ENCODE data around the gene OPHN1.
"Not testable (repeated sequence)": the region's sequence is repeated elsewhere in the genome, so short reads cannot be mapped to it uniquely, and the experiment has no call there.

The OPHN1 gene

DNA sequence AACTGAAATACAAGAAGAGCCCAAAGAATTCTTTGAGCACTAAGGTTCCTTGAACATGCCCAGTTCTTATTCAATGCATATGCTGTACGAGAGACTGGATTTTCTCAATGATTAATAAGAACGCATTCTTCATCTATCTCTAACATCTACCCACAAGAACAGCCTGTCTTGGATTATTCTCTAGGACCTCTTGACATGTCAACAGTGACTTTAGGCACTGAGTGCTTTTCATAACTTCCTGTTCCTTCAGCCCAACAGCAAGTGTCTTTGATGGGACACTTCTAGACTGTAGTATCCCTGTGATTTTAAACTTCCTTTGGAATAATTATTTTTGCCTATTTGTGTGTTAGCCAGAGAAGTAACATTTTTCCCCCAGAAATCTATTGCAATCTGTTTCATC lies 69.3 kb downstream of the OPHN1 start:
- no peak for DNase-seq (ENCODE audit: low read depth in 4 of 4, low spot score in 1 of 4)

DNA sequence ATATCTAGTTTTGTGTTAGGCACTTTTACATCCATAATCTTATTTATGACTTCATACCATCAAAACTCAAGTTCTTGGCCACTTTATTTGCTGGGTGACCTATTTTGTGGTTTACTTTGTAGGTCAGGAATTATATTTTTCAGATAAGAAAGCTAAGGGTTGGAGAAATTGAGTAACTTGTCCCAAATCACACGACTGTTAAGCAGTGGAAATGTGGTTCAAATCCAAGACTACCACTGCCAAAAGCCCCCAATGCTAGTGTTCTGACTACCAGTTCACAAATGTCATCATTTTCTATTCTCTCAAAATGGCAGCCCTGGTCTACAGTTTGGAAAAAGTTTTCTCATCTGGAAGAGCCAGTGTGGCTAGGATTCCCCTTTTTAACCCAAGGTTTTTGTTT lies 74.6 kb downstream of the OPHN1 start:
- DNase-seq (ENCODE audit: low read depth in 4 of 4, low spot score in 1 of 4), result no peak

DNA sequence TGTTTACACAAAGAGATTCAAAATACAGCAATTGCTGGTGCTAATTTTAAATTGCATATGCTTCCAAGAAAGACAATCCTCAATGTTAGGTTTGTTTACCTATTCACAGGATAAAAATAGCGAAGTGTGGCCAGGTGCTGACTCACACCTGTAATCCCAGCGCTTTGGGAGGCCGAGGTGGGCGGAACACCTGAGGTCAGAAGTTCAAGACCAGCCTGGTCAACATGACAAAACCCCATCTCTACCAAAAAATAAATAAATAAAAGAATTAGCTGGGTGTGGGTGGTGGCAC lies 77.7 kb downstream of the OPHN1 start:
- no peak for DNase-seq (ENCODE audit: low read depth in 4 of 4, low spot score in 1 of 4)

GRCh38 chrX:68354879-68355628 lies 78.2 kb downstream of the OPHN1 start:
- DNase-seq (ENCODE audit: low read depth in 4 of 4, low spot score in 1 of 4), result no peak

DNA sequence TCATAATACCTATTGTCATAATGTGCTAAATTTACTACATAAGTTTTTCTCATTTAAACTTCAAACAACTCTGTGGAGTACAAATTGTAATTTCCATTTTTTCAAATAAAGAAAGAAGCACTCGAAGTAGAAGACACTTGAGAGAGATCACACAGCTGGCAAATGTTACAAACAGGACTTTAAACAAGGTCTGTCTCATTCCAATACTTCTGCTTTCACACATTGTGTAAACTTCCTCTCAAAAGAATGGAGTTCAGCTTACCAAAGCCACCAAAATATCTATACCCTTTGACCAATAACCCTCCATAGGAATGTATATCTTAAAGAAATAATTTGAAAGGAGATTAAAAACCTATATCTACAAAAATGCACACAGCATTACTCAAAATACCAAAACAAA lies 88.3 kb downstream of the OPHN1 start:
- no peak for DNase-seq (ENCODE audit: low read depth in 4 of 4, low spot score in 1 of 4)

DNA sequence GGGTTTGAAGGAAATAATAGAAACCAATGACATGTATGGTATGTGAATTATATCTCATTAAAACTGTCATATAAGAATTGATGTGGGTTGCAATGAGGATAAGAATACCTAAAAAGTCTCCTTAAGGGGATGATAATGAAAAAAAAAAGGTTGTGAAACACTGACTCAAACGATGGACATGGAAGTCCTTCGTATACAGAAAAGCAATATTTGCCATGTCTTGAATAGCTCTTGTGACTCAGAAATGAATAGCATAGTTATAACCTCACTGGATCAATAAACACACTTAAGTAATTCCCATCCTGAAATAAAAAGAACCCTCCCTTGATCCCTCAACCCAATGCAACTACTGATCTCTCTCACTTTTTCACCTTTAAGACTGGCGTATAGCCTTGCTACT lies 89.7 kb downstream of the OPHN1 start:
- no peak for DNase-seq (ENCODE audit: low read depth in 4 of 4, low spot score in 1 of 4)

- DNase-seq (ENCODE audit: low read depth in 4 of 4, low spot score in 1 of 4), result no peak
These were observed 101.0 kb downstream of the OPHN1 start for GRCh38 chrX:68332201-68332731.

DNA sequence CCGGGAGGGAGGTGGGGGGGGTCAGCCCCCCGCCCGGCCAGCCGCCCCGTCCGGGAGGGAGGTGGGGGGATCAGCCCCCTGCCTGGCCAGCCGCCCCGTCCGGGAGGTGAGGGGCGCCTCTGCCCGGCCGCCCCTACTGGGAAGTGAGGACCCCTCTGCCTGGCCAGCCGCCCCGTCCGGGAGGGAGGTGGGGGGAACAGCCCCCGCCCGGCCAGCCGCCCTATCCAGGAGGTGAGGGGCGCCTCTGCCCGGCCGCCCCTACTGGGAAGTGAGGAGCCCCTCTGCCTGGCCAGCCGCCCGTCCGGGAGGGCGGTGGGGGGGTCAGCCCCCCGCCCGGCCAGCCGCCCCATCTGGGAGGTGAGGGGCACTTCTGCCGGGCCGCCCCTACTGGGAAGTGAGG lies 106.5 kb downstream of the OPHN1 start:
- not testable (repeated sequence) for DNase-seq (ENCODE audit: low read depth in 4 of 4, low spot score in 1 of 4)

DNA sequence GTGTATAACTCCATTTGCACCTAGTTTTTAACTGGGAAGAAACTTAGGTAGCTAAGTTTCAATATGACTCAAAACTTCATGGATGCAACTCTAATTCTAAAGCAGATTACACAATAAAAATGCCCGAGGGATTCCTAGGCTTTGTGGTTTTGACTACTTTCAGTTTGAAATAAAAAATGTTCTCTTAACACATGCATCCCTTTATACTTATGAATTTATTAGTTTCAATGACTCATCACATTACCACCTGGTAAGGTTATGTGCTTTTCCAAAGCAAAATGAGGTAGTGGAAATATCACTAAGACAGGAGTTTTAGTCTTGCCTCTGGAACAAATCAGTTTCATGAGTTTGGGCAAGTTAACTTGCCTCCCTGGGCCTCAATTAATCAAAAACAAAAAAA lies 125.5 kb downstream of the OPHN1 start:
- no peak for DNase-seq (ENCODE audit: low read depth in 4 of 4, low spot score in 1 of 4)

- no peak for DNase-seq (ENCODE audit: low read depth in 4 of 4, low spot score in 1 of 4)
These were observed 128.7 kb downstream of the OPHN1 start for GRCh38 chrX:68304602-68305001.

GRCh38 chrX:68299898-68300297 lies 133.4 kb downstream of the OPHN1 start:
- no peak for DNase-seq (ENCODE audit: low read depth in 4 of 4, low spot score in 1 of 4)

DNA sequence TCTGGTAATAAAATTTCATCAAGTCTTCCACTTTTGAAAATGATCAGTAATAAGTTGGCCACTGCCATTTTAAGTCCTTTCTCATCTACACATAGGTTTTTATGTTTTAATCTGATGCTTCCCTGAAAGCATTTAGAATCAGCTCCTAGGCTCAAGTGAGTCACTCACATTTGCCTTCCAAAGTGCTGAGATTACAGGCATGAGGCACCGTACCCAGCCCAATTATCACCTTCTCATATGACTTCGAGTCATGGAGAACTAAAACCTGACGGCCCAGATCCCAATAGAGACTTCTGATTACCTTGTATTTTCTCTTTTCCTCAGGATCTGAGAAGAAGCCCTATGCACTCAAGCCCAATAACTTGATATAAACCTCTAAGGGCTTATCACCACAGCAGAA lies 140.8 kb downstream of the OPHN1 start:
- no peak for DNase-seq (ENCODE audit: low read depth in 4 of 4, low spot score in 1 of 4)

- DNase-seq (ENCODE audit: low read depth in 4 of 4, low spot score in 1 of 4), result no peak
These were observed 145.2 kb downstream of the OPHN1 start for GRCh38 chrX:68288127-68288526.

DNA sequence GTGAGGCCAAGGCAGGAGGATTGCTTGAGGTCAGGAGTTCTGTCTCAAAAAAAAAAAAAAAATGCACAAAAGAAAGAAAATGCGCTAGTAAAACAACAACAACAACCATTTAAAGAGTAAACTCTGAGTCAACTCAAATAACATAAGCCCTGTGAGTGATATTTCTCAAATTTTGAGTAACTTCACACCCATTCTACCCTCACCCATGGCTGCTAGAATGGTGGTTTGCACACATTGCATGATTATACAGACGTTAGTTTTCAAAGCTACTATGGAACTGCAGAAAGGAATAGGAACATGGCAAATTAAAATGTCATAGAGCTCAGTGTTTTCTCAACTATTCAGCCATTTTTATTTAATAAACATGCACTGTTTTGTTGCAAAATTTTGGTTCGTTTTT lies 145.9 kb downstream of the OPHN1 start:
- DNase-seq (ENCODE audit: low read depth in 4 of 4, low spot score in 1 of 4), result no peak

- no peak for DNase-seq (ENCODE audit: low read depth in 4 of 4, low spot score in 1 of 4)
These were observed 146.3 kb downstream of the OPHN1 start for GRCh38 chrX:68286980-68287379.

- DNase-seq (ENCODE audit: low read depth in 4 of 4, low spot score in 1 of 4), result no peak
These were observed 147.2 kb downstream of the OPHN1 start for GRCh38 chrX:68286076-68286475.

DNA sequence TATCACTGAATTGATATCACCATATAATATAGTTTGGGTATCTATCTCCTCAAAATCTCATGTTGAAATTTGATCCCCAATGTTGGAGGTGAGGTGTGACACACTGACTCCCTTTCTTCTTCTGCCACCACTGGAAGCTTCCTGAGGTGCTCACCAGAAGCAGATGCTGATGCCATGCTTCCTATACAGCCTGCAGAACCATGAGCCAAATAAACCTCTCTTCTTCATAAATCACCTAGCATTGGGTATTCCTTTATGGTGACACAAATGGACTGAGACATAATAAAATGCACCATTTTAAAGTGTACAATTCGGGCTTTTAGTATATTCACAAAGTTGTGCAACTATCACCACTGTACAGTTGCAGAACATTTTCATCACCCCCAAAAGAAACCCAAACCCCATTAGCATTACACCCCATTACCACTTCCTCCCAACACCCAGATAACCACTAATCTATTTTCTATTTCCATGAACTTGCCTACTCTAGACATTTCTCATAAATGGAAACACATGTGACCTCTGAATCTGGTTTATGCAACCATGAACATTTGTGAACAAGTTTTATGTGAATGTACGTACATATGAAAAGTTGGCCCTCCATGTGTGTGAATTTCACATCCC lies 148.9 kb downstream of the OPHN1 start:
- DNase-seq (ENCODE audit: low read depth in 4 of 4, low spot score in 1 of 4), result no peak

- DNase-seq (ENCODE audit: low read depth in 4 of 4, low spot score in 1 of 4), result no peak
These were observed 159.4 kb downstream of the OPHN1 start for GRCh38 chrX:68273887-68274286.

DNA sequence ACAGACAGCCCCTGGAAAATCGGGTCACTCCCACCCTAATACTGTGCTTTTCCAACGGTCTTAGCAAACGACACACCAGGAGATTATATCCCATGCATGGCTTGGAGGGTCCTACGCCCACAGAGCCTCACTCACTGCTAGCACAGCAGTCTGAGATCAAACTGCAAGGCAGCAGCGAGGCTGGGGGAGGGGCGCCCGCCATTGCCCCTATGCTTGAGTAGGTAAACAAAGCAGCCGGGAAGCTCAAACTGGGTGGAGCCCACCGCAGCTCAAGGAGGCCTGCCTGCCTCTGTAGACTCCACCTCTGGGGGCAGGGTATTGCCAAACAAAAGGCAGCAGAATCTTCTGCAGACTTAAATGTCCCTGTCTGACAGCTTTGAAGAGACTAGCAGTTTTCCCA lies 168.5 kb downstream of the OPHN1 start:
- DNase-seq (ENCODE audit: low read depth in 4 of 4, low spot score in 1 of 4), result not testable (repeated sequence)

- no peak for DNase-seq (ENCODE audit: low read depth in 4 of 4, low spot score in 1 of 4)
These were observed 172.1 kb downstream of the OPHN1 start for GRCh38 chrX:68261060-68261672.

GRCh38 chrX:68256990-68257389 lies 176.3 kb downstream of the OPHN1 start:
- DNase-seq (ENCODE audit: low read depth in 4 of 4, low spot score in 1 of 4), result no peak

All from stimulated activated CD4-positive, alpha-beta T cell treated with anti-CD3 and anti-CD28 coated beads, Interleukin-1b, Interleukin-23, amount 100 ng/mL, for 24 hours (primary cell).